ENCODE measurements around the gene GTF2IRD1. TPM values are rescaled to one million over a fixed set of nuclear protein-coding genes. Genes with fewer than 3 reads are reported as not detected.

Gene GTF2IRD1
- polyA plus RNA-seq, 3 donors = not detected

DNA sequence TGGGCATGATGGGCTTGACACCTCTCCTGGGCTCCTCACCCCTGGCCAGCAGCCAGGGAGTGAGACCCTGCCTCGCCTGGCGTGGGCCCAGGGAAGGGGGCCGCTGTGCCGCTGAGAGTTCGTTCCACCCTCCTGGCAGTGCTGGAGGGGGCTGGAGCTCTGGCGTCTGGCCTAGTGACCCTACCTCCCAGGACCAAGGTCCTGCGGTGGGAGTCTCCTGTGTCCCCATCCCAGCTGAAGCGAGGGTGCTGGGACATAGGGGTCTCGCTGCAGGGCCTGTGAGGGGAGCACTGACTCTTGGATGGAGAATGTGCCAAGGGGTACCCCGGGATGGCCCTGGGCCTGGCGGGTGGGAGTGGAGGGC, 1.2 kb downstream of the GTF2IRD1 start:
- no peak overlapping the region for H3K27ac ChIP-seq (ENCODE audit: low read depth in 1 of 2, low read length in 2 of 2)
- DNase-seq = no peak
- H3K4me3 Mint-ChIP-seq = peak overlapping the region in 1 of 2 donors; percentile 59
- H2AFZ ChIP-seq (ENCODE audit: insufficient read depth, low read depth, low read length, poor library complexity, severe bottlenecking) = no peak overlapping the region
- peaks cover 30 to 43% (median 41%) of the 10 kb centered on the region in 3 donors for H3K27me3 Mint-ChIP-seq (ENCODE audit: low read depth in 3 of 3)
- no peak overlapping the region for H3K9ac ChIP-seq (ENCODE audit: insufficient read depth, low read length, poor library complexity, severe bottlenecking)
- H3K4me2 ChIP-seq (replicated peaks; ENCODE audit: extremely low read depth, low read length, poor library complexity, severe bottlenecking) = no peak overlapping the region
- H3K4me1 Mint-ChIP-seq = peaks cover 13% of the 10 kb centered on the region
- H3K36me3 Mint-ChIP-seq = peaks cover 0 to 3% of the 10 kb centered on the region in 2 donors
- H3K4me3 ChIP-seq (replicated peaks in 1 of 3; ENCODE audit: low read depth in 2 of 3, low read length in 3 of 3) = no peak overlapping the region
- H3K9me3 Mint-ChIP-seq = peaks cover 0 to 10% (median 9%) of the 10 kb centered on the region in 7 donors
- peaks cover 4 to 40% of the 10 kb centered on the region in 2 donors for H3K27me3 ChIP-seq (ENCODE audit: control insufficient read depth in 2 of 2, insufficient read depth in 2 of 2, low read length in 2 of 2)
- no peaks in the 10 kb centered on the region for H3K79me2 ChIP-seq (ENCODE audit: insufficient read depth, low read length)
- intact Hi-C loops (cut with micrococcal nuclease) = loop anchor here (5.0 kb wide), 4 partner anchors 37 to 112 kb away; no protein-coding TSS in a partner anchor
- H3K9me3 ChIP-seq (replicated peaks in 1 of 2; ENCODE audit: control insufficient read depth in 1 of 2, insufficient read depth in 1 of 2, low read length in 2 of 2) = peaks cover 0 to 5% of the 10 kb centered on the region in 2 donors
- TF ChIP-seq, protein P1, sequence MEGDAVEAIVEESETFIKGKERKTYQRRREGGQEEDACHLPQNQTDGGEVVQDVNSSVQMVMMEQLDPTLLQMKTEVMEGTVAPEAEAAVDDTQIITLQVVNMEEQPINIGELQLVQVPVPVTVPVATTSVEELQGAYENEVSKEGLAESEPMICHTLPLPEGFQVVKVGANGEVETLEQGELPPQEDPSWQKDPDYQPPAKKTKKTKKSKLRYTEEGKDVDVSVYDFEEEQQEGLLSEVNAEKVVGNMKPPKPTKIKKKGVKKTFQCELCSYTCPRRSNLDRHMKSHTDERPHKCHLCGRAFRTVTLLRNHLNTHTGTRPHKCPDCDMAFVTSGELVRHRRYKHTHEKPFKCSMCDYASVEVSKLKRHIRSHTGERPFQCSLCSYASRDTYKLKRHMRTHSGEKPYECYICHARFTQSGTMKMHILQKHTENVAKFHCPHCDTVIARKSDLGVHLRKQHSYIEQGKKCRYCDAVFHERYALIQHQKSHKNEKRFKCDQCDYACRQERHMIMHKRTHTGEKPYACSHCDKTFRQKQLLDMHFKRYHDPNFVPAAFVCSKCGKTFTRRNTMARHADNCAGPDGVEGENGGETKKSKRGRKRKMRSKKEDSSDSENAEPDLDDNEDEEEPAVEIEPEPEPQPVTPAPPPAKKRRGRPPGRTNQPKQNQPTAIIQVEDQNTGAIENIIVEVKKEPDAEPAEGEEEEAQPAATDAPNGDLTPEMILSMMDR (IDR thresholded peaks at IDR 0.05) = no peak
- H3K27ac Mint-ChIP-seq = no peak overlapping the region
- WGBS (ENCODE audit: insufficient coverage) = 85% methylated on average over 9 of the region's 11 CpGs
- peaks cover 10 to 13% of the 10 kb centered on the region in 2 donors for H3K4me1 ChIP-seq (ENCODE audit: control insufficient read depth in 1 of 2, insufficient read depth in 2 of 2, low read length in 2 of 2)
- no peaks in the 10 kb centered on the region for H3K36me3 ChIP-seq (replicated peaks in 1 of 2; ENCODE audit: control insufficient read depth in 1 of 2, insufficient read depth in 2 of 2, low read length in 2 of 2)
- no peaks in the 10 kb centered on the region for H4K20me1 ChIP-seq (ENCODE audit: insufficient read depth, low read length)

- peaks cover 30 to 43% (median 39%) of the 10 kb centered on the region in 3 donors for H3K27me3 Mint-ChIP-seq (ENCODE audit: low read depth in 3 of 3)
- H3K27ac Mint-ChIP-seq = no peak overlapping the region
- Histone ChIP-seq H4K20me1 (ENCODE audit: insufficient read depth, low read length) (no peaks in the 10 kb centered on the region), H3K4me3 (replicated peaks in 1 of 3; ENCODE audit: low read depth in 2 of 3, low read length in 3 of 3) (no peak overlapping the region), H3K36me3 (replicated peaks in 1 of 2; ENCODE audit: control insufficient read depth in 1 of 2, insufficient read depth in 2 of 2, low read length in 2 of 2) (no peaks in the 10 kb centered on the region), H3K79me2 (ENCODE audit: insufficient read depth, low read length) (no peaks in the 10 kb centered on the region), H3K9me3 (replicated peaks in 1 of 2; ENCODE audit: control insufficient read depth in 1 of 2, insufficient read depth in 1 of 2, low read length in 2 of 2) (peaks cover 0 to 5% of the 10 kb centered on the region in 2 donors), H3K4me1 (ENCODE audit: control insufficient read depth in 1 of 2, insufficient read depth in 2 of 2, low read length in 2 of 2) (peaks cover 10 to 13% of the 10 kb centered on the region in 2 donors), H3K4me2 (replicated peaks; ENCODE audit: extremely low read depth, low read length, poor library complexity, severe bottlenecking) (no peak overlapping the region), H3K9ac (ENCODE audit: insufficient read depth, low read length, poor library complexity, severe bottlenecking) (no peak overlapping the region), H3K27me3 (ENCODE audit: control insufficient read depth in 2 of 2, insufficient read depth in 2 of 2, low read length in 2 of 2) (peaks cover 4 to 40% of the 10 kb centered on the region in 2 donors), H2AFZ (ENCODE audit: insufficient read depth, low read depth, low read length, poor library complexity, severe bottlenecking) (no peak overlapping the region), H3K27ac (ENCODE audit: low read depth in 1 of 2, low read length in 2 of 2) (no peak overlapping the region)
- peaks cover 0 to 10% (median 9%) of the 10 kb centered on the region in 7 donors for H3K9me3 Mint-ChIP-seq
- DNase-seq = no peak
- H3K4me1 Mint-ChIP-seq = peaks cover 13% of the 10 kb centered on the region
- intact Hi-C loops (cut with micrococcal nuclease) = no loop called here
- TF ChIP-seq, protein P1 (IDR thresholded peaks at IDR 0.05) = no peak
- 85% methylated on average over 10 of the region's 13 CpGs for WGBS (ENCODE audit: insufficient coverage)
- H3K4me3 Mint-ChIP-seq = peak overlapping the region in 1 of 2 donors; percentile 42
- H3K36me3 Mint-ChIP-seq = peaks cover 0 to 3% of the 10 kb centered on the region in 2 donors
Observed at GRCh38 chr7:74455291-74455804, 1.6 kb downstream of the GTF2IRD1 start.

All from CD14-positive monocyte (primary cell).